GM18502 (cell line): ENCODE results near the gene UBE2E2.

Experiments used
- ATAC-seq: cut with Tn5 transposase; IDR thresholded peaks from one replicate; pipeline ENCODE4 v1.9.1; 2021; ENCODE audit warnings: mild to moderate bottlenecking; ENCODE audit not compliant: unreplicated experiment, poor library complexity

The UBE2E2 gene

DNA sequence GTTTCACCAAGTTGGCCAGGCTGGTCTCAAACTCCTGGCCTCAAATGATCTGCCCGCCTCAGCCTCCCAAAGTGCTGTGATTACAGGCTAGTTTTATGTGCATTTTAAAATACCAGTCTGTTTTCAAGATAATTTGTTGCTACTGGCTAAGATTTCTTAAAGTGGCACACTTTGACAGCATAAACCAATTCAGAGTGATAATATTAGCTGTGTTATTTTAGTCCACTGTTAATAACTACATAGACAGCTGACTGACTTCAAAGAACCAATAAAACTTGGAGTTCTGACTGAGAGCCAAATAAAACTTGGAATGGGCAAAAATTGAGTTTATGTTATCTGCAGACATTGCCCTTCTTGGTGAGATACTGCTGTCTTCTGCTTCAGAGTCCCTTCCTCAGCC, 291.8 kb downstream of the UBE2E2 start:
- no peak for ATAC-seq

DNA sequence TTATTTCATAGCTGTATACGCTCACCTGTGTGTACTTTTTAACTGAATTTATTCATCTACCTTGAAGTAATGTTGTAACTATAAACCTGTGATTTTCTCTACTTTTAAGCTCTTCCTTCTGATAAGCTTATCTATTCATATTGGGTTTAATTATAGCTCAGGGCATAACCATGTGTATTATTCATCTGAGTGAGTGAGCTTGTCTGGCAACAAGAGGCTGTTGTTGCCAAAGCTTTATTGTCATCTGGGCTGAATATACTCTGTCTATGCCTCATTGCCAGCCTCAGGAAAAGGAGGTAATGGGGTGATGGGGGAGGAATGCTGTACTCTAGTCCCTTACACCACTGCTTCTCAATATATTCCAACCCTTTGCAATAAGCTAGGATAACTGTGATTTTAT, 292.4 kb downstream of the UBE2E2 start:
- ATAC-seq, result no peak

DNA sequence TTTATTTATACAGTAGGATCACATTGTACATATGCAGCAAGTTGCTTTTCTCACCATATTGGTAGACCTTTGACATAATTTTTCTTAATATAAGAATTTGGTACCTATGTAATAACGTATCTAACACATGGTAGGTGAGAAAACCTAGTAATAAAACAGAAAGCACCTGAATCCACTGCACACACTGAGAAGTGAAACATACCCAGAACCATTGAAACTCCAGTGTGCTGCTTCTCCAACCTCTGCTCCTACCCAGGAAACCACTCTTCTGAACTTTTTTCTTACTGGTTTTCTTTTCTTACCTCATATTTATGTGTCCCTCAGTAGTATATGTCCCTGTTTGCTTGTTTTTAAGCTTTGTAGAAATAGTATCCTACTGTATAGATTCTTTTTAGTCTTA, 293.0 kb downstream of the UBE2E2 start:
- ATAC-seq, result peak; percentile 94

DNA sequence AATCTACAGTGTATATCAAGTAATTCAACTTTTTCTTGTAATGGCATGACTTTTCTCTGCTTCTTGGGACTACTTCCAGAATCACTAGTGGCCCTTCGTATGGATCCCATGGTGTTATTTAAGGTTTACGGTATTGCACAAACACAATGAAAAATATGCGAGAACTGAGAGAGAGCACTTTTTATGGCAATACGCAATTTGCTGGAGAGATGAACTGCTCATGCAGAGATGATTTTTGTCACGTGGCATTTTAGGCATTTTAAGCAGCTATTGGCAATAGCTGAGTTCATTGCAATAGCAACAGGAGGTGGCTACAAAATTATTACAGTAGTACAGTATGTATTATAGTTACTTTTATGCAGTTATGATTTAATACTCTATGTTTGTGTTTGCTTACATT, 294.0 kb downstream of the UBE2E2 start:
- no peak for ATAC-seq

DNA sequence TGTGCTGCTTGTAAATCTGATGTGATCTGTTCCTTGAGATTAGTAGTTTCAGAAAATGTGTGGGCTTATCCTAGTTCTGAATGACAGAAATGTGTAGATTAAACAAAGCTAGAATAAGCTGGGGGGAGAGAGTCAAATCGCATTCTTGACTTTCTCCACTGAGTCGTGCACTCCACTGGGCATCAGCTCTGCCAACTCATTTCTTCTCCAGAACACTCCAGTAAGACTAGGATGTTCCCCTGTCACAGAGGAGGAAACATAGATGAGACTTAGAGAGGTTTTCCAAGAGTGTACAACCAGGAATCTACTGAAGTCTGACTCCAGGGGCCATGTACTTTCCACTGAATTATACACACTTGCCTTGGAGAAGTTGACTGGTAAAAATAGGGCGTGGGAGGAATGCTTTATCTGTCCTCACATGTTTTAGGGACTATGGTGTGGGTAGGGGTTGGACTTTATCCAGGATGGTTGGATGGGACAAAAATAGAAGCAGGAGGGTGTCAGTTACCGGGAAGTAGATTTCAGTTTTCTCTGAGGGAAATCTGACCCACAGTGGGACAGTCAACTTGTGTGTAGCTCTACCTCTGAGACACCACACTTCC, 298.2 kb downstream of the UBE2E2 start:
- ATAC-seq, result no peak

DNA sequence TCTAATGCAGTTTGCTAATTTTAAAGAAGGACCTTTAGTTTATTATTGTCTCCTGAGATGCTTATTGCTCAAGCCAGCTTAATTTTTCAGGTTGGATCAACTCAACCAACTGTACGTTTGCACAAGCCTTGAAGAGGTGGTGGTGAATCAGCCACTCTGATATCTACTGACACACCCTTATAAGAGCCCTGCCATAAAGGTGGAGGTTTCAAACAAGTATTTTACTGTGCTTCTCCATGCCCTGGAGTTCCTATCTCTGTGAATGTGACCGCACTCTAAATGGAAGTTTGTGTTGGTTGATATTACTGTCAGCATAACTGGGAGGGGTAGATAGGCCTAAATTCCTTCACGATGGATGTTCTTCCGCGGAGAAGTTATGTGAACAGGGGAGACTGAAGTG, 305.3 kb downstream of the UBE2E2 start:
- no peak for ATAC-seq

DNA sequence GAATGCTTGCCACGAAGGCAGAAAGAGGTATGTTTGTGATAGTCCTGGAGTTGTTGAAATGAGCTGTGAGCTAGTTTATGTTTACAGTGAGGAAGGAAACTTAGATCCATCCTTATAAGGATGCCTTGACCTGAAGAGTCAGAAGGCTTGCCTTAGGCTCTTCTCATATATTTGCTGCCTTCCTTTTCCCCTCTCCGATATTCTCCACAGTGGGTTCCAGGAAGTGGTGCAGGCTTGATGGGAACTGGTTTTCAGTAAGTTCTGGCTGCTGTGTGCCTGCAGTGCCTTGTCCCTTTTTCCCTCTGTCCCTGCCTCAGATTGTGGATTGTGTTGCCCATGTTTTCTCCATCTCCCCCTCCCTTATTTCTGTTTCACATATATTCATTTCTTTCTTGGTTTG, 315.3 kb downstream of the UBE2E2 start:
- no peak for ATAC-seq

DNA sequence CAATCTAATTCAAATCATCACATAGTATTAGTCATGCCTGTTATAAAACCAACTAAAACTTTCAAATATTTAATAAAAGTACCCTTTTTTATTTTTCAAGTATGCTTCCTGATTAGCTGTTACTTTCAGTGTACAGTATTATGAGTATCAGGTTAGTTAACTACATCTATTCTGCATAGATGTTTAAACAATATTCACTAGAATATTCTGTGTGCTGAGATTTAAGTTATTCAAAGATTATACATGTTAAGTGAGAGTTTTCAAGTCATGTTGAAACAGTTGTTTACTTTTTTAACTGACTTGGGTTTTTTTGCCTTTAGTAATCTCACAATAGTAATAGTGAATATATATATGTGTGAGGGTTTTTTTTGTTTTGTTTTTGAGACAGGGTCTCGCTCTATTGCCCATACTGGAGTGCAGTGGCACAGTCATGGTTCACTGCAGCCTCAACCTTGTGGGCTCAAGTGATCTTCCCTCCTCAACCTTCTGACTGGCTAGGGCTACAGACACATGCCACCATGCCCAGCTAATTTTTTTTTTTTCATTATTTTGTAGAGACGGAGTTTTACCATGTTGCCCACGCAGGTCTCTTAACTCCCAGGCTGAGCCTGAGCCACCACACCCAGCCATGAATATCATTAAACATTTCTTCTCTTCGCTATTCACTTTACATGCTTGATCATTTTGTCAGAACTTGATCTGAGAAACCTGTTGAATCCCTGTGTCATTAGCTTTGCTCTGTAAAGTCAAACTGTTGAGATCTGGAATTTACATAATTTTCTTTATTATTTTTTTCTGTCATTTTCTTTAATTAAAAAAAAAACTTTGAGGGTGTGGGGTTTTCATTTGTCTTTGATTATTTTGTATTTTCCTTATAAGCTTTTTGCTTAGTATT, 316.4 kb downstream of the UBE2E2 start:
- ATAC-seq, result peak; percentile 82

DNA sequence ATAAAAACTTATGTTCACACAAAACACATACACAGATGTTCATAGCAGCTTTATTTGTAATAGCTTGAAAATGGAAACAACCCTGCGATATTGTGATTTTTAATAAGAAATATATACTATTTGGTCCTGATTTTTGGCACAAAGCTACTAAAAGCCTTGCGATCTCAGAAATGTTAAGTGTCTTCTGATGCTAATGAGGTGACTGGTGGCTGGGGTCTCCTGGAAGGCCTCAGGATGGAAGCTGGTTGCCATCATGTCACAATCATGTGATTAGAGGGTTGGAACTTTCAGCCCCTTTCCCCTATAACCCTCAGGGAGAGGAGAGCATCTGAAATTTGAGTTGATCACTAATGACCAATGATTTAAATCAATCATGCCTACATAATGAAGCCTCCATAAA, 324.2 kb downstream of the UBE2E2 start:
- ATAC-seq, result no peak

DNA sequence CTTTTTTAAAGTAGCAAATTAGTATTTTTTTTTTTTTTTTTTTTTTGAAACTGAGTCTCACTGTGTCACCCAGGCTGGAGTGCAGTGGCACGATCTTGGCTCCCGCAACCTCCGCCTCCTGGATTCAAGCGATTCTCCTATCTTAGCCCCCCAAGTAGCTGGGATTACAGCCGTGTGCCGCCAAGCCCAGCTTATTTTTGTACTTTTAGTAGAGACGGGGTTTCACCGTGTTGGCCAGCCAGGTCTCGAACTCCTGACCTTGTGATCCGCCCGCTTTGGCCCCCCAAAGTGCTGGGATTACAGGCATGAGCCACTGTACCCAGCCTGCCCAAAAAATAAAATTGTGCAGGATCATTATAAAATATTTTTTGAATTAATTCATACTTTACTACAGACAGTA, 330.5 kb downstream of the UBE2E2 start:
- no peak for ATAC-seq

DNA sequence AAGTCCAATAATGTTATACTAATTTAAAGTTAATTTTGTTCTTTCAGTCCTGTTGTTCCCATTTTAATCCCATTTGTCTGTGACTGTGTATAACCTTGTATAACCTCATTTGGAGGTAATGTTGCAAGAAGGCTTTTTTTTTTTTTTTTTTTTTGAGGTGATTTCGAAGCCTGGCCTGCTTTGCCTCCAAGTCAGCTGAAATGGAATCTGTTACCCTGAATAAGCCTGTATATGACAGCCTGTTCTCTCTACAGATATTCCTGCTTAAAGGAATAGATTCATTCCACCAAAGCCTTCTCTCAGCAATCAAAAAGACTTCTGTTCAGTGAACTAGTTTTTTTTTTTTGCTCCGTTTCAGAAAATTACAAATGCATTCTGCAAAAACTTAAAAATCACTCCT, 330.9 kb downstream of the UBE2E2 start:
- ATAC-seq, result no peak

DNA sequence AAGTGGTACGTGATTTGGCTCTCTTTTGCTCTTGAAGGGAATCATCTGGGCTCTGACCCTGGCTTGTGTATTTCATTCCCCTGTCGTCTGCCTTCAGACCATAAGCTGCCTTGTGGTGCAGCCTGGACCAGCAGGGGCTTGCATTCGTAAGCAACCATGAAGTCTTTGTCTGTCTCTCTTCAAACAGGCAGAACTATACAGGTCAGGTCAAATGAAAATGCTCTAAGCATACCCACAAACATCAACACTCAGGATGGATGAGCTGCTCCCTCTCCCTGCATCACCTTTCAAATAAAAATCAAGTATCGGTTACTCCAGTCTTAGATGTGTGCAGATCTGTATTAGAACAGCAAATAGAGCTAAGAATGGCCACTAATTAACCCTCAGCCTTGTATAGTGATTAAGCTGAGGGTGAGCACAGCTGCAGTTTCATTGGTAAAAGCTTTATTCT, 334.0 kb downstream of the UBE2E2 start:
- no peak for ATAC-seq

DNA sequence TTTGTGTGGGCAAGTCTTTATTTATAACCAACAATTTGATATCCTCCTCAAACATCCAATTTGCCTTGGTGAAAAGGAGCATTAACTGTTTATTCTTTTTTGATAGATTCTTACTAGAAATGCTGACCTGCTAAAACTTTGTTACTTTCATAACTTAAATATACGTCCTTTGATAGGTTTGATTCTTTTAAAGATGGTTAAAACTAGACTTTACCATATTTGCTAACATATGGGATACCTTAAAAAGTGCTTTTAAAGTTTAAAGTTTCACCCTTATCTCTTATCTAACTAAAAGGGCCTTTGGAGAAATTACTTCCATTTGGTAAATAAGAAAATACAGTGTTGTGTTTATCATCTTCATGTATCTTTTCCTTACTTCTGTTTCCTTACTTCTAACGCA, 336.1 kb downstream of the UBE2E2 start:
- no peak for ATAC-seq

DNA sequence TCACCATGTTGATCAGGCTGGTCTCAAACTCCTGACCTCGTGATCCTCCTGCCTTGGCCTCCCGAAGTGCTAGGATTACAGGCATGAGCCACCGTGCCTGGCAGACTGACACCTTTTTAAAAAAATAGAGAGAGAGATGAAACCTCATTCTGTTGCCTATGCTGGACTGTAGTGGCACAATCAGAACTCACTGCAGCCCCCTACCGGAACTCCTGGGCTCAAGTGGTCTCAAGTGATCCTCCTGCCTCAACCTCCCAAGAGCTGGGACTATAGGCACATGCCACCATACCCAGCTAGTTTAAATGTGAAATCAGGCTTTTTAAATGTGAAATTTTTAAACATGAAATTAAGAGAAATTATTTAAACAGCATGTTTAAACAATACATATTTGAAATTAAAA, 337.5 kb downstream of the UBE2E2 start:
- no peak for ATAC-seq

DNA sequence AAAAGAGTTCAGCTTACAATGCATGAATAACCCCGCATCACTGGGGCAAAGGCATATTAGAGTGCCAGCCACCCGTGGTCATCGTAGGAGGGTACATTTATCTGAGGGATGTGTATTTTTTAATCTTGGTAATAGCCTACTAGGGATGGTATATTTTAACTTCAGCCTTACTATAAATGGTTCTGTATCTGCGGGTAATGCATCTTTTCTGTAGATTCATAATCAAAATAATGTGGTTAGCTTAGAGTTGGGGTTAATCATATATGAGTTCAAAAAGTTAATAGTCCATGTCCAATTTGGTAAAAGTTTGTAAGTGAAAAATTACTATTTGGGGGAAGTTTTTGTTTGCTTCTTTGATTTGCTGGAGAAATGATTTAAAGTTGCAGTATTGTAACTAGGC, 339.0 kb downstream of the UBE2E2 start:
- no peak for ATAC-seq

DNA sequence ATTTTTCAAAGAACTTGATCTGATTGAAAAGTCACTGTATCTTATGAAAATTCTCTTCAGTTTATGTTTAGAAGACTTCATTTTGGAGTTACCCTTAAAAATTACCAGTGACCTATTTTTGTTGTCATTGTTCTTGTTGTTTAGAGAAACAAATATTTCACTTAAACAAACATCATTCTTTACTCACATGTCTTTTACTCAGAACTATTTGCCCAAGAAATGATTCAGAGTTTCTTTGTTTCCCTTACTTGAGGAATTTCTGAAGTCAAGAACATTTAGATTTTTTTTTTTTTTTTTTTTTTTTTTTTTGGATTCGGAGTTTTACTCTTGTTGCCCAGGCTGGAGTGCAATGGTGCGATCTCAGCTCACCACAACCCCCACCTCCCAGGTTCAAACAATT, 343.1 kb downstream of the UBE2E2 start:
- ATAC-seq, result no peak

DNA sequence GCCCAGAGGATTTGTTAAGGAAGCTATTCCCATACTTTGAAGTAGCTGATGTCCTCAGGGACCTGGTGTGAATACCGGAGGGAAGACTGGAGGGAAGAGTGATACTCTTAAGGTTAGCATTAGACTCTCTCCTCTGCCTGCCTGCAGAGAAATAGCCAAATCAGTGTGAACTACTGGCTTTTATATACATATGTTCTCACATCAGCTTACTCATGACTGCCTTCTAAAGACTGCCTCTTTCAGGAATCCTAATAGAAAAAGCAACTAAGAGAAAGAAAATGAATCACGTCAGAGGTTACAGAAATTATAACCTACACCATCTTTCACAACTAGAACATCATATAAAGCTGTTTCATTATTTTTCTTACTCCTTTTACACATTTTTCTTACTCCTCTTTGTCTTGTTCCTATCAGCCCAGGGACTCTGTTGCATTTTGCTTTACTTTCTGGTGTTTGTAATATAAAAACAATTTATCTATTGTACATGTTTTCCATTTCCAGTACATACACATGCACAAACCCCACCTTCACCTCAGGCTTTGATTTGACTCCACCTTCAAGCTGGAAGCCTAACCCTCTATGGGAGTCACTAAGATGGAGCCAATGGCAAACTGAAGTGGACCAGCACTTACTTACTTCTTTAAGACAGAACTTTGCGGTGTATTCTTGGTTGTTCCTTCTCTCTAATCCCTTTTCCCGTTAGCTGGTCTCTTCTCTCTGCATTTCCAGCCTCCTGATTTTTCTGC, 345.0 kb downstream of the UBE2E2 start:
- ATAC-seq, result no peak

DNA sequence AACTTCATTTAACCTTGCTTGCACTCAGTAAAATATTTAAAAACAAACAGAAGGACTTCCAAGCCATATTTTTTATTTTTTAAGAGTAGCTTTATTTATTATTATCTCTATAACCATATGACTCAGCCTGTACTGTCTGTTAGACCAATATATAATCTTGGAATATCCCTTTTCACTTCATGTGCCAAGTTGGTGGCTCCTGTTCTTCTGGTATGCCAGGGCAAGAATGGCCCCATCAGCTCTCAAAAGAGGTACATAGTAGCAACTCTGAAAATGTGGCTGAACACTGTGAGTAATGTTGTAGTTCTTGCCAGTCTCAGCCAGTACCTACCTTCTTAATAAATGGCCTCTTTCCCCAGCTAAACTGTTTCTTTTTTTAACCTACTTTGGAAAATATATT, 345.6 kb downstream of the UBE2E2 start:
- no peak for ATAC-seq

DNA sequence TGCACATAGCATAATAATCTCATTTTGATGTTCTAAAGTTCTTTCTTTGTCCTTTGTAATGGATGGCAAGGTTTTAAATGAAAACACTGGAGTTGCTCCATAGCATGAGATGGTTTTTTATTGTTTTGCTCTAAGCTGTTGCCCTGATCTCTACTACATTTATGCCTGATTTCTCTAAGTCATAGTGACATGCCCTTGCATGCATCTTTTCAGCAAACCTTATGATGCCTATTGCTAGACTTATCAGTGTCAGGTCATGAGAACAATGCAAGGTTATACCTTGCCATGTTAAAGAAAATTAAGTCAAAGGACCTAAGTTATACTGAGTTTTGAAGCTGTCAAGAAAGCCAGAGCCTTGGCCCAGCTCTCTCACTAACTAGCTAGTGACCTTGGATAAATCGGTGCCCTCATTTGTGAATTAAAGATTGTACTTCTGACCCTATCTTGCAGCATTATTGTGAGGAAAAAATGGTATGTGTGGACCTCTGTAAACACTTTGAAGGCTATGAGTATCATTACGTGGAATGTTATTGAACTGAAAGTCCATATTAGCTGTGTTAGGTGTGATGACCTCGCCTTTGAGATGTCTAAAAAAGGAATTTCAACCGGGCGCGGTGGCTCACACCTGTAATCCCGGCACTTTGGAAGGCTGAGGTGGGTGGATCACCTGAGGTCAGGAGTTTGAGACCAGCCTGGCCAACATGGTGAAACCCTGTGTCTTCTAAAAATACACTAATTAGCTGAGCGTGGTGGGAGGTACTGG, 346.2 kb downstream of the UBE2E2 start:
- ATAC-seq, result no peak

DNA sequence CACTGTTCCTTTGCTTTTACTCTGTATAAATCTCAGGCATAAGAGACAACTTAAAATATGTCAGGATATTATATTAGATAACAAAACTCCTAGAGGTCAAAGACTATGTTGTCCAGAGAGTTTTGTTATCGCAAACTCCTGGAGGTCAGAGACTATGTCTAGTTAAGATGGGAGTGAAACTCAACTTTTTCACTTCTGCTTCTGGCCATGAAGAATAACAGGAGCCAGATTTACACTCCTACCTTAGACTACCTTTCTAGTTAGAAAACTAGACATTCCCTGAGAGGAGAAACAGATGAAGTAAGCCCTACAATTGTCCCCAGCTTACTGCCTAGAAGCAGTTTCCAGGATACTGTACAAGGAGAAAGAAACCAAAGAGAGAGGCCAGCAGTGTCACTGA, 347.3 kb downstream of the UBE2E2 start:
- peak; percentile 89 for ATAC-seq

DNA sequence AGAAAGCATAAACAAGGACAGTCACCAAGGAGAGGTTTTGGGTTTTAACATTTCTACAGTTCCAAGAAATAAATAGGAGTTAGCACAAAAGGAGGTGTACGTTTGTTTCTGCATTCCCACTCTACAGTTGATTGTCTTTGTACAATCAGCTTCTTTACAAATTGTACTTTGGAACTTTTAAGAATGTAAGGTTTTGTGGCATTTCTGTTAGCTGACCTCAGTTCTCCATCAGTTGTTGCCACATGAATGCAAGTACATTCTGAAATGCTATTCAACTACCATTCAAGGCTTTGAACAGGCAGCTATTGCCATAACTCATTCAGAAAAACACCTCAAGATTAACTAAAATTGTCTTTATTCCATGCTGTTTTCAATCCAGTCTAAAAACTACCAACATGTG, 349.4 kb downstream of the UBE2E2 start:
- ATAC-seq, result no peak
